Cortex of kidney (tissue), 1 donor: ENCODE measurements around the gene ZRANB1.

Experiments
- DNase-seq: peaks from one replicate; lab custom pipeline; 2025; lab: John Stamatoyannopoulos, UW

ZRANB1 gene

DNA sequence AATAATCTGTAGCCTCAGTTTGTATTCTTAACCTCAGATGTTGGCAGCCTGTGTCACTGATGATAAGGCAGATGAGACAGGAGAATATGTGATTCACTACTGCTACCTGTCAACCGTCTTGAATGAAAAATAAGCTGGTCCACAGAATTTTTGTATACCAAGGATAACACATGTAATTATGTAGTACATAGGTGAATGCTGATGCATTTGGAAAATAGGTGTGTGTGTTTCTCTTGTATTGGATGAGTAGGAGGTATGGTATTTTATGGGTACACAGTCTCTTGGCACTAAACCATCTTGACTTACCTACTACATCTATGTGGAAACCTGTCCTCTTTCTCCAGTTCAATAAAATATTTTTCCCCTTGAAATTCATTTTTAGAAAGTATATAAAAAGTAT, 20.7 kb upstream of the ZRANB1 start:
- no peak for DNase-seq

DNA sequence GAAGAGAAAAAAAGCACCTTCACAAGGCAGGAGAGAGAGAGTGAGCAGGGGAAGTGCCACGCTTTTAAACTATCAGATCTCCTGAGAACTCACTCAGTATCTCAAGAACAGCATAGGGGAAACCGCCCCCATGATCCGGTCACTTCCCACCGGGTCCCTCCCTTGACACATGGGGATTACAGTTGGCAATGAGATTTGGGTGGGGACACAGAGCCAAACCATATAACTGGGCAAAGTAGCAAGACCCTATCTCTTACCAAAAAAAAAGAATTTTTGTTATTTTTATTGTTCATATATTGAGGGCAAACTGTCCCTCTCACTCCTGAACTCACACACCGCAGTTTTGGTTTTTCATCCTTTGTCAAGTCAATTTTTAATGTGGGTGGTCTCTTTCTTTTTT, 18.2 kb upstream of the ZRANB1 start:
- no peak for DNase-seq

DNA sequence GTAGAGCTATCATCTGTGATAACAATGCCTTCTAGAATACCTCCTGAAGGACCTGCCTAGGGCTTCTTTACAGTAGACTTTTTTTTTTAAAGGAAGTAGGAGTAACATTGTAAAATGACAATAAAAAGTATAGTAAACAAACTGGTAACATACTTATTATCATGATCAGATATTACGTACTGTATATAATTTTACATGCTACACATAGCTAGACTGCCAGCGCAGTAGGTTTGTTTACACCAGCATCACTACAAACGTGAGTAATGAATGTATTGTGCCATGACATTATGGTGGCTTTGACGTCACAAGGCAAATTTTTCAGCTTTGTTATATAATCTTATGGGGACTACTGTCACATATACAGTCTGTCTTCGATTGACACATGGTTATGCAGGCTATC, 15.4 kb upstream of the ZRANB1 start:
- no peak for DNase-seq

DNA sequence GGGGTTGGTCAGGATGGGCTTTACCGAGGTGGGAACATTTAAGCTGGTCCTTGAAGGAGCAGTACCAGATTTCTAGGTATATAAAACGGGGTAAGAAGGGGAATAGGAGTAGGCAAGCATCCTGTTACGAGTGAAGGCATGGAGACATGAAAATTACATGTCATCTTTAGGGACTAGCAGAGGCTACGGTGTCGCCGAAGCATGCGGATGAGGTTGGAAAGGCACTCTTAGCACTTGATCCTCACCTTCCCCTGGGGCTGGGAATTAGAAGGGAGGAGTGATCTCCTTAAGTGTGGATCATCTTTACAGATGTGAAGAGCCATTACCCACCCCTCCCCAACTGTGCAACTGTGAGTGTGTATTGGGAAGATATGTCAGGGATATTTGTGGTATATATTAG, 13.8 kb upstream of the ZRANB1 start:
- DNase-seq: no peak

DNA sequence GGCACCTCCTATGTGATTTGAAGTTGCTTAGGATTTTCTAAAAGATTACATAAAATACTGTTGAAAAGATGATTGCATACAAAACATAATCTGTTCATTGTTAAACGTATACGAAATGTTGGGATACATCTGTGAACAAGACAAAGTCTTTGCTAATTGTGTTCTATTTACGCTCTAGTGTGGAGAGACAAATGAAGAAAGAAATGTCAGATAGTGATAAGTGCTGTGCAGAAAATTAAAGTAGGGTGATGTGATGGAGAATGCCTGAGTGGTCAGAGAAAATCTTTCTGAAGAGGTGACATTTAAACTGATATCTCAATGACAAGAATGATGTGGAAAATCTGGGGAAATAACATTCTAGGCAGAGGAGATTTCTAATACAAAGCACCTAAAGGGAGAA, 13.4 kb upstream of the ZRANB1 start:
- DNase-seq: no peak

DNA sequence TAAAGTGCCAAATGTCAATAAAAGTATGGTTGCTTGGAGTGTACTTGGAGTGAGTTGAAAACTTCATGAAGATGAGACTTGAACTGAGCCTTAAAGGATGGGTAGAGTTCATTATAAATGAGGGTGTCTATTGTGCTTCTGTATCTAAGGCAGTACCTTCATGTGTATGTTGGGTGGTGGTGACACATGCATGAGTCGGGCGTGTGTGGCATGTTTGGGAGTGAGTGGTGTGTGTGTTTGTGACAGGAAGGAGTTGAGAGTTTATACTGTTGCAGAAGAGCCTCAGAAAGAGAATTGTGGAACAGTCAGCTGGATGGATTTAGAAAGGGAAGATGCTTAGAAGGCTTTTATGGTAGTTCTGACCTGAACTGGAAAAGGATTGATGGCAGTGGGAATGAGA, 6.0 kb upstream of the ZRANB1 start:
- no peak for DNase-seq

DNA sequence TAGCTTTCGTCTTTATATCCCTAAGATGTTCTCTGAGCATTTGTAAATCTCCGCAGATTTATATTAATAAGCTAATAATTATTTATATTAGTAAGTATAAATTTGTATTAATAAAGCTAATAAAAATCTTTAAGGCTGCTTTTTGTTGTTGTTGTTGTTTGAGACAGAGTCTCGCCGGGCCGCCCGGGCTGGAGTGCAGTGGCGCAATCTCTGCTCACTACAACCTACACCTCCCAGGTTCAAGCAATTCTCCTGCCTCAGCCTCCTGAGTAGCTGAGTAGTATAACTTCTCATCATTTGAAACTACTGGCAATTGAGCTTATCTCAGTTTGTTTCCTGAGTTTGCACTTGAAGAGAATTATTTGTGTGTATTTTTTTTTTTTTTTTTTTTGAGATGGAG, 5.1 kb upstream of the ZRANB1 start:
- no peak for DNase-seq

DNA sequence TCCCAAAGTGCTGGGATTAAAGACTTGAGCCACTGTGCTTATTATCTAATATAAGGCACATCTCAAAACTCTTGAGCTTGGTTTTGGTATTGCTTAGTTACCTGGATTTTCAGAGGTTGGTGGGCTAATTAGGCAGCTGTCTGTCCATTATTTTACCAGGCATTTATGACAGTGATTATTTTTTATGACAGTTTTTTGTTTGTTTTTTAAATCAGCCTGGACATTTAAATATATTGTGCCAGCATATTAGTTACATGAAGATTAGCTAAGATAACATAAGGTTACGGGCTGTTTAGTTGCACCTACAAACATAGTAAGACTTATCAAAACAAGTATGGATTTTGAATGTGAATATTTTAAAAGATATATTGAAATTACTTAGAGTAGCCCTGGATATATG, 2.6 kb upstream of the ZRANB1 start:
- DNase-seq: no peak

DNA sequence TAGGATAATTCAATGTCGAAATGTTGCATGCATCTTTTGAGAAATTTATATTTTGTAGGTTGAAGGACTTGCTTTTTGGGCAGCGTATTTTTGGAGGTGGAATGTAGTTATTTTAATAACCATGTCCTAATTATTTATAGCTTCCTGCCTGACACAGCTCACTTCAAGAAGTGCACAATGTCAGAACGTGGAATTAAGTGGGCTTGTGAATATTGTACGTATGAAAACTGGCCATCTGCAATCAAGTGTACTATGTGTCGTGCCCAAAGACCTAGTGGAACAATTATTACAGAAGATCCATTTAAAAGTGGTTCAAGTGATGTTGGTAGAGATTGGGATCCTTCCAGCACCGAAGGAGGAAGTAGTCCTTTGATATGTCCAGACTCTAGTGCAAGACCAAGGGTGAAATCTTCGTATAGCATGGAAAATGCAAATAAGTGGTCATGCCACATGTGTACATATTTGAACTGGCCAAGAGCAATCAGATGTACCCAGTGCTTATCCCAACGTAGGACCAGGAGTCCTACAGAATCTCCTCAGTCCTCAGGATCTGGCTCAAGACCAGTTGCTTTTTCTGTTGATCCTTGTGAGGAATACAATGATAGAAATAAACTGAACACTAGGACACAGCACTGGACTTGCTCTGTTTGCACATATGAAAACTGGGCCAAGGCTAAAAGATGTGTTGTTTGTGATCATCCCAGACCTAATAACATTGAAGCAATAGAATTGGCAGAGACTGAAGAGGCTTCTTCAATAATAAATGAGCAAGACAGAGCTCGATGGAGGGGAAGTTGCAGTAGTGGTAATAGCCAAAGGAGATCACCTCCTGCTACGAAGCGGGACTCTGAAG, 620 bp downstream of the ZRANB1 start:
- no peak for DNase-seq

DNA sequence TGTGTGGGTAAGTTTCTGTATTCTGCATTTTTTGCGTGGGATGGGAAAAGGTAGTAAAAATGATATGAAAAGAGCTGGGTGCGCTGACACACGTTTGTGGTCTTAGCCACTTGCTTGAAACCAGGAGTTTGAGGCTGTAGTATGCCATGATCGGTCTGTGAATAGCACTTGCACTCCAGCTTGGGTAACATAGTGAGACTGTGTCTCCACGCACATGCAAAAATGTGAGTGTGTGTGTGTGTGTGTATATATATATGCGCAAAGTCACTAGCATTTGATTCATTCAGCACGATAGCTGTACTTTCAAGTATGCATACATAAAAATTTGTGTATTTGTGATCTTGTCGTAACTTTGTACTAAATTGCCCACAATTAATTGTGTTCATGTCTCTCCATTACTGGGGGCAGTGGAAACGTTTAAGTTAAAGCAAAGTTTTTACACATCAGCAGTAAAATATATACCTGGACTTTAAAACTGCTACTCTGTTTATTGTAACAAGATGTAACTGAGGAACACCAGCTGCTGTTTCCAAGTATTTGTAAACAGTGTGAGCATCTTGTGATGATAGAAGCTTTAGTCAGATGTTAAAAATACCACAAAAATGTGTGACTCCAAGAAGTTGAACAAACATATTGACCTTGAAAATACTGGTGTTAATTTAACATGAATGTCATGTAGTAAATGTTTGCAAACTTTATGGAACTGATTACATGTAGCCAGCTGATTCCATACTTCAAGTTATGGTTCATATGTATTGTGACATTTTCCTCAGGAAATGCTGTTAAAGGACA, 1.6 kb downstream of the ZRANB1 start:
- DNase-seq: no peak

DNA sequence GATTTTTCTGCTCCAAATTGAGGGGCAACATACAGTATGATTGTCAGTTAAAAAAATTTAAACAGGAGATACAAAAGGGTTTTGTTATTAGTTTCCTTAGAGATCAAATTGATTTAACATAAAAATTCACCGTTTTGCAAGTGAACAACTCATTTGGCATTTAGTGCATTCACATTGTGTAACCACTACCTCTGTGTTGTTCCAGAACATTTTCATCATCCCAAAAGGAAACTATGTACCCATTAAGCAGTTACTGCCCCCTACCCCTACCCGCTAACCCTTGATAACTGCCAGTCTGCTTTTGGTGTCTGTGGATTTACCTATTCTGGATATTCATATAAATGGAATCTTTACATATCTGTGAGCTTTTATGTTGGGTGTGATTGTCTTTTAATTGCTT, 3.1 kb downstream of the ZRANB1 start:
- DNase-seq: no peak

DNA sequence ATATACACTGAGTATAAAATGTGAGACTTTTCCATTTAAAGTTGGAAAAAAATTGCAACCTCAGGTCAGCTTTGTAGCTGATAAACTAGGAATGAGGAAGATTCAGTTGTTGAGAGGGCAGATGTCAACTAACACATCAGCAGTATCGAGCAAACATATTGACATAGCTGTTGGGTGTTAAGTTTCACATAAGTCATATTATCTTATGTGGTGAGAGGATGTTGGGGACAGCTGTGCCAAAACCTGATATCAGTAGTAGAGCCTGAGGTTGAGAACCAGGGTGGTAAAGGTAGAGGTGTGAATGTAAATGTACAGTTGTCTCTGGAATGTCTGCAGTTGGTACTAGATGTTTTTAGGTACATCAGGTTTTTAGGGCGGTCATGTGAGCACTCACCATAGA, 5.0 kb downstream of the ZRANB1 start:
- no peak for DNase-seq

DNA sequence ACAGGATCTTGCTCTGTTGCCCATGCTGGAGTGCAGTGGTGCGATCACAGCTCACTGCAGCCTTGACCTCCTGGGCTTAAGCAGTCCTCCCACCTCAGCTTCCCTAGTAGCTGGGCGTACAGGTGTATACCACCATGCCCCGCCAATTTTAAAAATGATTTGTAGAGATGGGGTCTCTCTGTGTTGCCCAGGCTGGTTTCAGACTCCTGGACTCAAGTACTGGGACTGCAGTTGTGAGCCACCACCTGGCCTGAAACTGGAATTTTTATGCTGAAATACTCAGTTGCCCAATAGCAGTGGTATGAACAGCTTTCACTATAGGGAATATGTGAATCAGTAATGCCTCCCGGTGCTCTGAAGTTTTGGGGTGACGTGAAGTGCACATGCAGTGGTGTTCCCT, 7.6 kb downstream of the ZRANB1 start:
- DNase-seq: no peak

DNA sequence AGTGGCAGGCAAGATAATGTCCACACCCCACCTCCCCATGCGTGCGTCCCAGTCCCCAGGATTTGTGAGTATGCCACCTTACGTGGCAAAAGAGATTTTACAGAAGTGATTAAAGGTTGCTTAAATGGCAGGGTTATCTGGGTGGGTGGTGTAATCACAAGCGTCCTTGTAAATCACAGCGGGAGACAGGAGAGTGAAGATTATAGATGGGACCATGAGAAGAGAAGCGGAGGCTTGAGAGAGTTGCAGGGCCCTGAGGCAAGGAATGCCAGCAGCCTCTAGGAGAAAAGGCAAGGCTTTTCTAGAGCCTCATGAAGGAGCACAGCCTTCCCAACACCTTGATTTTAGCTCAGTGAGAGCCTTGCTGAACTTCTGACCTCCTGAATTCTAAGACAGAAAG, 10.2 kb downstream of the ZRANB1 start:
- DNase-seq: no peak

DNA sequence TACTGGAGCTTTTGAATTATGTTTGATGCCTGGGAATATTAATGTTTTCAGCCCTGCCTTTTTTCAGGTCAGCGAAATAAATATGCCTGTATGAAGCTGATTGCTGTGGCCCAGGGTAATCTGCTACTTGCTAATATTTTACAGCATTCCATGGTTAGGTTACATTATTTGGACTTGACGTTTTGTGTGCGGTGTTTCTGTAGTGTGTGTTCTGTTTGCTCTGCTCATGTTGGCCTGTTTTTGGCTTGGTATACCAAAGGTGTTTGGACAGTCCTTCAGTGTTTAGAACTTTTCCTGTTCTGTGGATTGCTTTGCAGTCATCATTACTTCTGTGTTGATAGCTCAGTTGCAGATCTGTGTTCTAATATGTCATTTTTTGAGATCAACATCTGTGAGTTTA, 11.5 kb downstream of the ZRANB1 start:
- no peak for DNase-seq

DNA sequence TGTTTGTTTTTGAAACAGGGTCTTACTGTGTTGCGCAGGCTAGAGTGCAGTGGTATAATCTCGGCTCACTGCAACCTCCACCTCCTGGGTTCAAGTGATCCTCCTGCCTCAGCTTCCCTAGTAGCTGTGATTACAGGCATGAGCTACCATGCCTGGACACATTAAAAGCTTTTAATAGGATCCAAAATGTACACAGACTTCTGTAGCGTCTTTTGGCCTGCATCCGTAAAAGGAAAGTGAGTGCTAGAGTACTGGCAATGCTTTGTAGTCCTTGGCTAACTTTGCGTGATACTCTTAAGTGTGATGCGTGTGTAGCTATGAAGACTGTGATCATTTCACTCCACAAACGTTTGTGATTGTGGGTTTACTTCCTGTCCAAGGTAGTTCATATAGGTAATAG, 13.3 kb downstream of the ZRANB1 start:
- no peak for DNase-seq

DNA sequence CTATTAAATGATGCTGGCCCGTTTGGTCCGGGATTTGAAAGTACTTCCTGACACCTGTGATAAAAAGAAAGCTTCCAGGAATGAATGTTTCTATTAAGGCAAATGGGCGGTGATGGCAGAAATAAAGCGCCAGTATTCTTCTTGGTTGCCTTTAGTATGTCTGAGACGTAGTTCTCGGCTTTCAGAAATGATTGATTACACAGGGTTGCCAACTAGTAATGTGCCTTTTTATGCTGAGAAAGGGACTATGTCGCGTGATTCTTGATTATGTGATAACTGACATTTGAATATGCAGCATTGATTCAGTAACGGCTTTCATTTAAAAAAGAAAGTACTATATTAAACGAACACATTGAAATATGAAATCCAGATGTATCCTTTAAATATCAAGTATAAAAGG, 13.9 kb downstream of the ZRANB1 start:
- no peak for DNase-seq

DNA sequence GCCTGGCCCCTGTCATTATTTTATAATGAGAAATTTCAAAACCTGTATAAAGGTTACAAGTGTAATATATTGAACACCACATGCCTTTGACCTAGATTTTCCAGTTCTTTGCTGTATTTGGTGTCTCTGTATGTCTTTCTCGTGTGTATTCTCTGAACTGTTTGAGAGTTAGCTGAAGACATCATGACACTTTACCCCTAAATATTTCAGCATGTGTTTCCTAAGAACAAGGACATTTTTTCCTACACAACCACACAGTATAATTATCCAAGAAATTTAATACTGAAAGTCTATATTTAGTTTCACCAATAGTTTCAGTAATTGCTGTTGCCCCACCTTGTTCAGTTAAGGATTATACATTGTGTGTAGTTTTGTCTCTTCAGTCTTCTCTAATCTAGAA, 14.8 kb downstream of the ZRANB1 start:
- no peak for DNase-seq

DNA sequence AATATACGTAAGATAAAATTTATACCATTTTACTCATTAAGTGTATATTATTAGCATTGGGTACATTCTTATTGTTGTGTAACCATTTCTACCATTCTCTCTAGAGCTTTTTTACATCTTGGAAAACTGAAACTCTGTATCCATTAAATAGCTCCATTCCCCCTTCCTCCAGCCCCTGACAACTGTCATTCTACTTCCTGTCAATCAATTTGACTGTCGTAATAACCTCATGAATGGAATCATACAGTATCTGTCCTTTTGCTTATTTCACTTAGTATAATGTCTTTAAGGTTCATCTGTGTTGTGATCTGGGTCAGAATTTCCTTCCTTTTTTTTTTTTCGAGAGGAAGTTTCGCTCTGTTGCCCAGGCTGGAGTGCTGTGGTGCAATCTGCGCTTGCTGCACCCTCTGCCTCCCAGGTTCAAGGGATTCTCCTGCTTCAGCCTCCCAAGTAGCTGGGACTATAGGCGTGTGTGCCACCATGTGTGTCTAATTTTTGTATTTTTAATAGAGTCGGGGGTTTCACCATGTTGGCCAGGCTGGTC, 15.6 kb downstream of the ZRANB1 start:
- no peak for DNase-seq

DNA sequence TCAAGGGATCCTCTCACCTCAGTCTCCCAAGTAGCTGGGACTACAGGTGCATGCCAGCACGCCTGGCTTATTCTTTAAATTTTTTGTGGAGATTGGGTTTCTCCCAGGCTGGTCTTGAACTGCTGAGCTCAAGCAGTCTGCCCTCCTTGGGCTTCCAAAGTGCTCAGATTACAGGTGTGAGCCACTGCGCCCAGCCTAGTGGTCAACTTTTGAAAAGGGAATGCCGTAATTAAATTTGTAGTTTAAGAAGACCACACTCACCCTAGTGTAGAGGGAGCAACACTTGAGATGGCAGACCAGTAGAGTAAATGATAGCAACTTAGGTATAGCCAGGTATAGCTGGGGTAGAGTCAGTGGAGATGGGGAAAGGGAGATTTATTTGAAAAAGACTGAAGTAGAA, 17.6 kb downstream of the ZRANB1 start:
- no peak for DNase-seq

DNA sequence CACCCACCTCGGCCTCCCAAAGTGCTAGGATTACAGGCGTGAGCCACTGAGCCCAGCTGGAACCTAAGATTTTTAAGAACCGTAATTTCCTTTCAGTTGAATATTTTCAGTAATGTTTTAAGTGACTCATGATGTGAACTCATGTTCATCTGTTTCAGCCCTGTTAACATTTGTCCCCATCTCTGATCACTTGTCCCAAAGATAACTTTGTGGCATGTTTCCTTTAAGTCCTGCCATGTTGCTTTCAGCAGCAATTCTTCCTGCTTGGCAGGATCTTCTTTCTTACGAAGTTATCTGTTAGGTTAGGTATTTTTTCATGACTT, 19.3 kb downstream of the ZRANB1 start:
- DNase-seq: no peak

DNA sequence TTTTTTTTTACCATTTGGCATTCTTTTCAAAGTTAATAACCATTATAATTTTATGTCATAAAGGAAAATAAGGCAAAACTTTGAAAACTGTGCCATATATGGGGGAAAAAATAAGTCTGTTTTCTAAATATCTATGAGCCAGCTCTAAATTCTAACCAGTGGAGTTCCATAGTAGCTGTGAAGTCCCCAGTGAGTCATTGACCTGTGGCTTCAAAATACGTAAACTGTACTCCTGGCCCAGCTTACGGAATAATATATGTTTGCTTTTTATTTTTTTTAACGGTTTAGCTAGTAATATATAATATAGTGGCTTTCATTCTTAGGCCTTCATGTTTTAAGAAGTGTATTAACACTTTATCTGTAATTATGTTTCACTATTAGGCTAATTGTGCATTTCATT, 20.5 kb downstream of the ZRANB1 start:
- DNase-seq: no peak
